ENCODE data around the gene AMOTL2. TPM values are rescaled to one million over a fixed set of nuclear protein-coding genes. Genes with fewer than 3 reads are reported as not detected.
A peak's percentile ranks its signal among the peaks of the same experiment; 100 is the strongest.

AMOTL2 gene
- total and polyA plus RNA-seq, 2 donors (not counting 1 experiment from before 2014, with no cell fraction given), result not detected

DNA sequence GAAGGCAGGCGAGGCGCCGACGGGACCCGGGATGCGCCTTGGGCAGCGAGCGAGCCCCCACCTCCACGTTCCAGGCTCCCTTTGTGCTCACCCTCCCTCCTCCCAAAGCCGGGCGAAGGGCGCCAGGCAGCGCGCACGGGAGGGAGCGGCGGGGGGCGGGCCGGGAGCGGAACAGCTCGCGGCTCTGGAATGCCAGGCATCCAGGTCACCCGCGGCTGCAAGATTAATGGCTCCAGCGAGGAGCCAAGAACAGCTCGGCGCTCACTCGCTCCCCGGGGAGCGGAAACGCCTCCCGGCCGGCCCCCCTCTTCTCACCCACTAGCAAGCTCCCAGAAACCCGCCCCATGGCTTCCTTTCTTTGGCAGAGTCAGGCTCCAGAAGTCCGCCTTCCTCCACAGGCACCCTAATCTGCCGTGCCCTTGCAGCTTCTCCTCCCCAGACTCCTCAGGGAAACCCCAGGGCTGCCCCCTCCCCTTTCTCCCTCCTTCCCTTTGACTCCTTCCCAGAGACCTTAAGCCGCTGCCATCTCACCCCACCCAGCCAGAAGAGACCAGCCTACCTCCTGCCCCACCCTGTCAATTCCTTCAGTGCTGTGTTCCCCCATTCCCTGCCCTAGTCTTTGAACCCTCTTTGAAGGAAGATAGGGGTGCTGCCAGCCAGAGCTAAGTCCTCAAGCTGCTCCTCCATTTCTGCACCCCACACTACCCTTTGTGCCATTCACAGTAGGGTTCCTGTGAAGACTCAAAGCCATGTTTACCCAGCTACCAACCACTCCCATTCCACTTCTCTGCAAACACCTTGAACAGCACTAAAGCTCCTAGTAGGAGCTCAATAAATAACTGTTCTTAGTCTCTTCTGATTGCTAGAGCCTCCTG is 9.9 kb downstream of the AMOTL2 start:
- Mint-ChIP-seq H3K9me3 (ENCODE audit: insufficient read depth) (no peaks in the 10 kb centered on the region), H3K27me3 (peaks cover 35% of the 10 kb centered on the region), H3K27ac (no peak overlapping the region), H3K4me3 (no peak overlapping the region), H3K4me1 (peaks cover 13% of the 10 kb centered on the region)
- ChIA-PET CTCF (interaction anchor here (1.0 to 1.1 kb wide), 2 partner anchors 24 to 152 kb away, joined by 3 read pairs; no protein-coding TSS in a partner anchor), POLR2A (no interaction called here)
- Histone ChIP-seq H3K27me3 (replicated peaks in 1 of 4; ENCODE audit: control extremely low read depth in 1 of 4, control insufficient read depth in 3 of 4, insufficient read depth in 4 of 4, low read length in 3 of 4) (peaks cover 0 to 25% (median 2%) of the 10 kb centered on the region in 4 experiments), H4K20me1 (ENCODE audit: control insufficient read depth, insufficient read depth, low read length, poor library complexity, severe bottlenecking) (no peaks in the 10 kb centered on the region), H3K27ac (ENCODE audit: low read length in 2 of 2) (no peak overlapping the region), H3K79me2 (ENCODE audit: control insufficient read depth, insufficient read depth, low read length) (no peaks in the 10 kb centered on the region), H3K4me3 (ENCODE audit: control extremely low read depth in 1 of 5, extremely low read depth in 1 of 5, insufficient read depth in 1 of 5, low read depth in 2 of 5, low read length in 4 of 5) (no peak overlapping the region), H3K9me3 (ENCODE audit: control extremely low read depth in 1 of 3, control insufficient read depth in 2 of 3, insufficient read depth in 1 of 3, low read length in 2 of 3) (no peaks in the 10 kb centered on the region), H3K36me3 (replicated peaks in 1 of 2; ENCODE audit: control extremely low read depth in 1 of 2, control insufficient read depth in 1 of 2, extremely low read depth in 1 of 2, insufficient read depth in 2 of 2, low read length in 1 of 2) (no peaks in the 10 kb centered on the region), H3K4me1 (ENCODE audit: control insufficient read depth in 2 of 2, insufficient read depth in 2 of 2, low read length in 2 of 2) (peaks cover 0 to 3% of the 10 kb centered on the region in 2 donors), H3K9ac (ENCODE audit: low read length) (no peak overlapping the region), H3K4me2 (replicated peaks; ENCODE audit: low read depth, low read length, poor library complexity, severe bottlenecking) (peak overlapping the region; percentile 22), H2AFZ (ENCODE audit: insufficient read depth, low read depth, low read length, poor library complexity, severe bottlenecking) (no peak overlapping the region)
- ATAC-seq (ENCODE audit: low read depth) (no peak), DNase-seq (no peak)
- intact Hi-C loops (cut with micrococcal nuclease), result no loop called here
- no peak for TF ChIP-seq EZH2 (IDR thresholded peaks at IDR 0.05; ENCODE audit: borderline replicate concordance, insufficient read depth, low read depth, low read length, poor library complexity, severe bottlenecking)
- TF ChIP-seq, protein P1, sequence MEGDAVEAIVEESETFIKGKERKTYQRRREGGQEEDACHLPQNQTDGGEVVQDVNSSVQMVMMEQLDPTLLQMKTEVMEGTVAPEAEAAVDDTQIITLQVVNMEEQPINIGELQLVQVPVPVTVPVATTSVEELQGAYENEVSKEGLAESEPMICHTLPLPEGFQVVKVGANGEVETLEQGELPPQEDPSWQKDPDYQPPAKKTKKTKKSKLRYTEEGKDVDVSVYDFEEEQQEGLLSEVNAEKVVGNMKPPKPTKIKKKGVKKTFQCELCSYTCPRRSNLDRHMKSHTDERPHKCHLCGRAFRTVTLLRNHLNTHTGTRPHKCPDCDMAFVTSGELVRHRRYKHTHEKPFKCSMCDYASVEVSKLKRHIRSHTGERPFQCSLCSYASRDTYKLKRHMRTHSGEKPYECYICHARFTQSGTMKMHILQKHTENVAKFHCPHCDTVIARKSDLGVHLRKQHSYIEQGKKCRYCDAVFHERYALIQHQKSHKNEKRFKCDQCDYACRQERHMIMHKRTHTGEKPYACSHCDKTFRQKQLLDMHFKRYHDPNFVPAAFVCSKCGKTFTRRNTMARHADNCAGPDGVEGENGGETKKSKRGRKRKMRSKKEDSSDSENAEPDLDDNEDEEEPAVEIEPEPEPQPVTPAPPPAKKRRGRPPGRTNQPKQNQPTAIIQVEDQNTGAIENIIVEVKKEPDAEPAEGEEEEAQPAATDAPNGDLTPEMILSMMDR (IDR thresholded peaks at IDR 0.05), result no peak
- WGBS (ENCODE audit: insufficient coverage), result 1% methylated on average over 32 of the region's 37 CpGs

DNA sequence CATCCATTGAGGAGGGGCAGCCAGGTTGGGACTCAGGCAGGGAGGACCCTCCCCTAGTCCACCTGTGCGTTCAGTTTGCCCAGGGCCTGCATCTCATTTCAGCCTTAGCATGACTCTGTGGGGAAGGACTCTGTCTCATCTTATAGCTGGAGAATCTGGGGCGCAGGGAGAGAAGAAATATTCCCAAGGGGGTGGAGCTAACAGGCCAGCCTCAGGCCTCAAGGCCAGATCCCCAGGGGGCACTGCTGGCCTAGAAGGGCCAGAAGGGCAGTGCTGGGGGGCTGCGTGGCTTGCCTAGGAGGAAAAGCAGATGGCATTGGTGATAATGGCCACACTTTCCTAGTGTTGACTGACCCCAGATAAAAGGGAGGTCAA is 10.9 kb downstream of the AMOTL2 start:
- no peaks in the 10 kb centered on the region for H3K79me2 ChIP-seq (ENCODE audit: control insufficient read depth, insufficient read depth, low read length)
- DNase-seq, result no peak
- ChIA-PET POLR2A (no interaction called here), CTCF (interaction anchor here (1.1 kb wide), 1 partner anchor 23 kb away, joined by 3 read pairs; no protein-coding TSS in a partner anchor)
- Mint-ChIP-seq H3K4me1 (peaks cover 13% of the 10 kb centered on the region), H3K27ac (no peak overlapping the region), H3K9me3 (ENCODE audit: insufficient read depth) (no peaks in the 10 kb centered on the region), H3K27me3 (peaks cover 40% of the 10 kb centered on the region), H3K4me3 (no peak overlapping the region)
- TF ChIP-seq, protein P1 (IDR thresholded peaks at IDR 0.05), result no peak
- no peak for TF ChIP-seq EZH2 (IDR thresholded peaks at IDR 0.05; ENCODE audit: borderline replicate concordance, insufficient read depth, low read depth, low read length, poor library complexity, severe bottlenecking)
- no peak overlapping the region for H3K4me2 ChIP-seq (replicated peaks; ENCODE audit: low read depth, low read length, poor library complexity, severe bottlenecking)
- H3K4me3 ChIP-seq (ENCODE audit: control extremely low read depth in 1 of 5, extremely low read depth in 1 of 5, insufficient read depth in 1 of 5, low read depth in 2 of 5, low read length in 4 of 5), result no peak overlapping the region
- H4K20me1 ChIP-seq (ENCODE audit: control insufficient read depth, insufficient read depth, low read length, poor library complexity, severe bottlenecking), result no peaks in the 10 kb centered on the region
- ATAC-seq (ENCODE audit: low read depth), result no peak
- WGBS (ENCODE audit: insufficient coverage), result 87% methylated on average over 1 of the region's 3 CpGs
- peaks cover 0 to 3% of the 10 kb centered on the region in 2 donors for H3K4me1 ChIP-seq (ENCODE audit: control insufficient read depth in 2 of 2, insufficient read depth in 2 of 2, low read length in 2 of 2)
- H3K9me3 ChIP-seq (ENCODE audit: control extremely low read depth in 1 of 3, control insufficient read depth in 2 of 3, insufficient read depth in 1 of 3, low read length in 2 of 3), result no peaks in the 10 kb centered on the region
- H3K27ac ChIP-seq (ENCODE audit: low read length in 2 of 2), result no peak overlapping the region
- no peaks in the 10 kb centered on the region for H3K36me3 ChIP-seq (replicated peaks in 1 of 2; ENCODE audit: control extremely low read depth in 1 of 2, control insufficient read depth in 1 of 2, extremely low read depth in 1 of 2, insufficient read depth in 2 of 2, low read length in 1 of 2)
- H3K9ac ChIP-seq (ENCODE audit: low read length), result no peak overlapping the region
- intact Hi-C loops (cut with micrococcal nuclease), result no loop called here
- peaks cover 0 to 25% (median 2%) of the 10 kb centered on the region in 4 experiments for H3K27me3 ChIP-seq (replicated peaks in 1 of 4; ENCODE audit: control extremely low read depth in 1 of 4, control insufficient read depth in 3 of 4, insufficient read depth in 4 of 4, low read length in 3 of 4)
- H2AFZ ChIP-seq (ENCODE audit: insufficient read depth, low read depth, low read length, poor library complexity, severe bottlenecking), result no peak overlapping the region
